Omental fat pad (tissue), 4 donors: Measurements from ENCODE around the gene CYP27A1. TPM values are rescaled to one million over a fixed set of nuclear protein-coding genes. Genes with fewer than 3 reads are reported as not detected.
"Not testable (repeated sequence)": the region's sequence is repeated elsewhere in the genome, so short reads cannot be mapped to it uniquely, and the experiment has no call there.

ENCODE experiments used
- ATAC-seq: fragments of 150-250 bp; one replicate; pipeline ENCODE4 v1.9.1; 2016; ENCODE audit warnings: mild to moderate bottlenecking, moderate library complexity; ENCODE audit not compliant: low FRiP score
- DNase-seq: peaks from one replicate; pipeline ENCODE4 v3.0.0-alpha.2; 2019; ENCODE audit warnings: low spot score
- CTCF ChIP-seq, 3 donors: fragments of 450-650 bp; IDR thresholded peaks; one replicate each; pipeline ENCODE4 v1.5.1; 2016 to 2017; ENCODE audit warnings: antibody characterized with exemption in 3 of 3, mild to moderate bottlenecking in 3 of 3, moderate library complexity in 2 of 3
- total RNA-seq, 4 donors: library from RNA; depleted of rRNA; stranded (reverse); fragments of >200 nt; gene quantifications; one replicate each; pipeline ENCODE4 v1.1.0, GENCODE V29; 2016

CYP27A1 gene
- total RNA-seq, 4 donors from 2014 or later, result 22.6 to 89.0 (median 35.9) TPM

- no peak for TF ChIP-seq CTCF (IDR thresholded peaks at IDR 0.05)
- DNase-seq, result no peak
- no peak for ATAC-seq
These were observed 55.5 kb downstream of the CYP27A1 start for GRCh38 chr2:218837495-218837894.

GRCh38 chr2:218839430-218839829 lies 57.5 kb downstream of the CYP27A1 start:
- DNase-seq (no peak), ATAC-seq (peak; percentile 51)
- no peak for TF ChIP-seq CTCF (IDR thresholded peaks at IDR 0.05)

GRCh38 chr2:218839888-218840287 lies 57.9 kb downstream of the CYP27A1 start:
- ATAC-seq, result no peak
- TF ChIP-seq CTCF (IDR thresholded peaks at IDR 0.05), result no peak
- DNase-seq, result no peak

GRCh38 chr2:218844334-218844733 lies 62.4 kb downstream of the CYP27A1 start:
- DNase-seq, ATAC-seq: not testable (repeated sequence)

GRCh38 chr2:218846963-218847362 lies 65.0 kb downstream of the CYP27A1 start:
- DNase-seq, ATAC-seq: not testable (repeated sequence)

GRCh38 chr2:218849721-218850120 lies 67.8 kb downstream of the CYP27A1 start:
- ATAC-seq (no peak), DNase-seq (no peak)
- no peak for TF ChIP-seq CTCF (IDR thresholded peaks at IDR 0.05)

- DNase-seq, result no peak
- TF ChIP-seq CTCF (IDR thresholded peaks at IDR 0.05), result no peak
- ATAC-seq, result no peak
These were observed 68.8 kb downstream of the CYP27A1 start for GRCh38 chr2:218850796-218851195.

GRCh38 chr2:218851286-218851685 lies 69.3 kb downstream of the CYP27A1 start:
- DNase-seq, result no peak
- ATAC-seq, result no peak
- TF ChIP-seq CTCF (IDR thresholded peaks at IDR 0.05), result no peak
